Measurements from ENCODE around the gene PREP.

The PREP gene

GRCh38 chr6:105336986-105337385 is 65.9 kb downstream of the PREP start:
- DNase-seq = no peak

DNA sequence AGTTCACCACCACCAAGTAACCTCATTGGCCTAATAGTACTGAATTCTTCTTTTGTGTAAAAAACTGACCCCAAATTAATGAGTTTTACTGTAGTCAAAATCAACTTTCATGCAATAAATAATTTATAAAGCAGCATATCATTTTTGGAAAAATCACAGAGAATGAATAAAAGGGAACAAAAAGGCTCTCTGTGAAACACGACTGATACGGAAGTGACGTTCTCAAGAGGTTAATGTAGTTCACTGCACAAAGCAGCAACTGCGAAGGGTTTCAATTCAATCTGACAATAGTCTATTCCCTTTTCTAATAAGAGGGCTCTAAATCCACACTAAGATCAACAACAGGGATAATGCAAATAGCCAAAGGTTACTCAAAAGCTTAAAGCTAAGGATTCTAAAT is 70.3 kb downstream of the PREP start:
- DNase-seq = no peak

GRCh38 chr6:105331927-105332326 is 71.0 kb downstream of the PREP start:
- DNase-seq = no peak

DNA sequence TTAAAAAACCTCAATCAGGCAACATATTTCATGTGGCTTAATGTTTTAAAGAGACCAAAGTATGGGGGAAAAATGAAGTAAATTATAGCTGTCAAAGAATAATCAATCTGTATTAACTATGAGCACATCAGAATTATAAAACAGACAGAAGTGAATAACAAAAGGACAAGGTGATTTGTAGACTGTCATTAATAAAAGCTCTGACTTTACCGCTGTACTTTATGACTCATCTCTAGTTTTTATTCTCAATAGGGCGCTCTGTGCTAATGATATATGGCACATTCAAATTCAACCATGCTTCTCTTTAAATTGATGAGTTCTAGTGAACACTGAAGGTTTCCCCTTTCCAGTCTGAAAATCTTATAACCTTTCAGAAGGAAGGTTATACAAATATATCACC is 72.0 kb downstream of the PREP start:
- DNase-seq = no peak

- no peak for DNase-seq
Observed at GRCh38 chr6:105330364-105330763, 72.5 kb downstream of the PREP start.

DNA sequence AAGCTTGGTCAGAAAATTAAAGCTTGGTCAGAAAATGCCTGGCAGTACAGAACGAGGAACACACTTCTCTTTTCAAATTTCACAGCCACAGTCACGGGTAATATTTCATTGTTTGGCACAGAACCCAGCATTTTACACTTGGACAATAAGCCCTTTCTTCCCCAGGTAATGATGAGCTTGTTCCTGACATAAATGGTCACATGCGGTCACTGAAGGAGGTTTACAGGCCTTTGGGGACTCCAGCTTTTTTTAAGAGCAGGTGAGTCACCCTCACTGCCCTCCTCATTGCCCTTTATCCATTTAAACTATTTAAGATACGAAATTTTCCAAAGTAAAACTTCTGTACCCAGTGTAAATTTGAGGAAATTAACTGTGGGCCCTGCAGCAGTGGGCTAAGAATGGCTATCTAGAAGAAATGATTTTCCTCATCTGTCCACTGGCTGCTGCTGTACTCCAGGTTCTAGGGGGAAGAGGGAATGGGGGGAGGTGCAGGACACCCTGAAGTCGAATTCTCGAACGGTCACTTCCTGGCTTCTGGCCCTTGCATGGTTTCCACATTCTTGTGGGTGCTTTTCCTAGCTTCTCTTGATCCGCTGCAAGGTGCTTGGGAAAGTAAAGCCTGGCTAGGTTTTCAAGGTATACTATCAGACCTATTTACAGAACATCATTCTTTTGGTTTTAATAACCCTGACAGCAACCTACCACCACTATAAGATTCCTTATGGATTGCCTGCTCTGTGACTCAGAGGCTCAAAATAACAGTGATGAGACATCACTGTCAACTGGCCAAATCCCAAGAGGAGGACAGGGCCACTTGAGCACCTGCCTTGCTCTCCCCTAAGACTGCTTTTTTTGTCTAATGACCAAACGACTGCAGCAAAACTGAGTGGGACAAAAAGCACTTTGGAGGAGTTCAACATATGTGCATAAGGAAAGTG is 75.8 kb downstream of the PREP start:
- DNase-seq = no peak

DNA sequence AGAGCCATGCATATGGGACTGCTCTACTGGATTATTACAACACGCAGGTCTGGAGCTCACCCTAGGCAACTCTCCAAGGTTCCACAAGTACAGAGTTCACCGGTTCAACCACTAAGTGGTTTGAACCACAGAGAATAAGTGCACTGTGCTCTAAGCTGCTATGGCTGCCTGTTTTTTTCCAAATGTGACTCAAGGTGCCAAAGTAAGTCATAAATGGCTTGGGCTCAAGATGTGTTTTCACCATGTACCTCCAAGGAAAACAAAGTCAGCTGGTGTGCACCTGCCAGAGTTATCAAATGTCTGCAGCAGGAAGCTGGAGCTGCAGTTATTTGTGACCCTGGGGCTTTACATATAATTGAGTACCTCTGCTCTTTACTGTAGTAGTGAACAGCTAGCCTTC is 76.7 kb downstream of the PREP start:
- no peak for DNase-seq

- no peak for DNase-seq
Observed at GRCh38 chr6:105324386-105324950, 78.4 kb downstream of the PREP start.

- DNase-seq = no peak
Observed at GRCh38 chr6:105322499-105323225, 80.2 kb downstream of the PREP start.

- DNase-seq = no peak
Observed at GRCh38 chr6:105321728-105322127, 81.2 kb downstream of the PREP start.

DNA sequence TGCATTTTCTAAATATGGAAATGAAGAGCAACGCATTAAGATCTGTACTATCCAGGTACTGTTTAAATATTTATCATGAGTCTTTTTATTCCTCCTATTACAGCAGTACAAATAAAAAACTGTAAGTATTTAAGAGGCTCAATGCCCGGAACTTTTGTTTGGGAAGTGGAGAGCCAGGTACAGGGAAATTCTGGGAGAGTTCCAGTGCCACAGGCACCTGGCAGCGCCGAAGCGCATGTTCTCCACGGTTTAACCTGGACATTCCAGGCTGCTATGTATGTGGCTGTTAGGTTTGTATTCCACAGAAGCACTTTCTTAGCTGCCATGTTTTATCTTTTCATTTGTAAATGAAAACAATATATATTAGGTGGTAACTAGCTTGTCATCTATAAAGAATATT is 81.7 kb downstream of the PREP start:
- no peak for DNase-seq

- DNase-seq = no peak
Observed at GRCh38 chr6:105320765-105321164, 82.1 kb downstream of the PREP start.

DNA sequence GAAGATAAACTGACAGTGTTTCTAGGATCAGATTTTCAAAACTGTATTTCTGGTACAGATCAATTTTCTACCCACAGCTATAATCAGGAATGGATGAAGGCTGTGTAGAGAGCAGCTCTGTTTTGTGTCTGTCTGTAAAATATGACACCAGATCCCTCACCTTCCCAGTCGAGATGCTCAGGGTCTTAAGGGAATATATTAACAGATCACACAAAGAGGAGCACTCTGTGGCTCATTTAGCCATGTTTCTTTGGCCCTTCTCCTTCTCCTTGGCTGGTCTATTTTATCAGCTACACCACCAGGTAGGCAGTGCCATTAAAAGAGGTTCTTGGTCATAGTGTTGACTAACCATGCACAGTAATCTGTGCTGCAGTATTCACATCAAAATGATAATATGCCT is 82.6 kb downstream of the PREP start:
- no peak for DNase-seq

DNA sequence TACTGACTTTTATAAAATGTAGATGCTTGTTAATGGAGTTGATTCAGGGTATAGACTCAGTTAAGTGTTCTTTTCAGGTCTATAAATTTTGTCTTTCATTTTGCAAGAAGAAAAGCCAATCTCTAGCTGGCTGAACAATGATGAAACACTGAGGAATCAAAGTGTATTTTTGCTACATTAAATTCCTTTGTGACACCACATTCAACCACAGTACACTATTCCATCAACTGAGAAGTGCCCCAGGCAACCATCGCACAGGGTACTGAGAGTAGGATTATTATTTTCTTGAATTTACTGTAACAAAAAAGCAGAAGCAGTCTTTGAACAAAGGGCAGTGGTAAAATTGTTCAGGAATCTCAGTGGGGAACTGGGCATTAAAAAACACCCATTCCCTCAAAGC is 83.6 kb downstream of the PREP start:
- DNase-seq = no peak

DNA sequence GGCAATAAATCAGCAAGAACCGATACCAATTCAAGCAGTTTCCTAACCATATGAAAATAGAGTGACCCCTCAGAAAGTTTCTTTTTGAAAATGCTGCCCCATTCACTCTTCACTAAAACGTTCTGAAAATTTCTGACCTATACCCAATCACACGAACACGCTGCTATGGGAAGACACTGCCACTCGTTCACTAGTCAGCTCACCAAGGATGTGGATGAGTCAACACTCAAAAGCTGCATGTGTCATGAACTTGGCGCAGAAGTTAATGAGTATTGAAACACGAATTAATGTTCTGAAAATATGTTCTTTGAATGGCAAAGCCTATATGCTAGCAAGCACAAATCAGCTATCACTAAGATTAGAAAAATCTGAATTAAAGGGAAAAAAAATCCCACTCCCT is 84.2 kb downstream of the PREP start:
- DNase-seq = no peak

DNA sequence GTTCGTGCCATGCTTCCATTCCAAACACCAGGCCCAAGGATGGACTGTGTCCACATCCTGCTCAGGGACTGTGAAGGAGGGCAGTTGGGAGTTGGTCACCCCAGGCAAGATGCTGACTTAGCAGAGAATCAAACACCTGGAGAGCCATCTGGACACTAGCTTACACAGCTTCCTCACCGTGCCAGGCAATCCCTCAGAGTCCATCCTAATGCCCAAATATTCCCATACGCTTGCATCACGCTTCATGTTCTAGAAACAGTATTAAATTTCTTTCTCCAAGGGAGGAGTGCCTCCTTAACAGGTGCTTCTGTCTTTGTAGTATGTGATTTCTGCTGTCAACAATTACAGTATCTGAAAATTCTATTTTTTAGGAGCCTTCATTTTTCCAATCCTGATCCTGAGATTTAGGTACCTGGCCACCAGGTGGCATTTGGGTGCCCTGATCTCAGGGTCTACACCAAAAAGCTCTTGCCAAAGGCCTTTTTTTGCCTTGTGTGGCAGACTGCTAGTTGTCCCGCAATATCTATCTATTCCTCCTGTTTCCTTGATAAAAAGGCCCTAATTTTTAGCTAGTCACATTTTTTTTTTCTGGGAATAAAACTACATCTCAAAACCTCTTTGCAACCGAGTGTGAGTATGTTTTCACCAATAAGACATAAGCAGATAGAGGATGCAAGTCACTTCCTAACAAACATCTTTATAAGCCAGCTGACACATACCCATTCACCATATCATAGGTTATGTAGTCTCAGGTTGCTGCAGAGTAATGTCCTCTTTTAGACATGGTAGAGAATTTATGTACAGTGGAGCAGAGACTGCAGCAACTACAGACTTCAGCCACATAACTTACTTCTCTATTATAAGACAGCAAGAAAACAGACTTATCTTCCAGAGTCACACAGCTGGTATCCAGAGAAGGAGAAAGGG is 85.0 kb downstream of the PREP start:
- DNase-seq = no peak

- DNase-seq = no peak
Observed at GRCh38 chr6:105313211-105313610, 89.7 kb downstream of the PREP start.

DNA sequence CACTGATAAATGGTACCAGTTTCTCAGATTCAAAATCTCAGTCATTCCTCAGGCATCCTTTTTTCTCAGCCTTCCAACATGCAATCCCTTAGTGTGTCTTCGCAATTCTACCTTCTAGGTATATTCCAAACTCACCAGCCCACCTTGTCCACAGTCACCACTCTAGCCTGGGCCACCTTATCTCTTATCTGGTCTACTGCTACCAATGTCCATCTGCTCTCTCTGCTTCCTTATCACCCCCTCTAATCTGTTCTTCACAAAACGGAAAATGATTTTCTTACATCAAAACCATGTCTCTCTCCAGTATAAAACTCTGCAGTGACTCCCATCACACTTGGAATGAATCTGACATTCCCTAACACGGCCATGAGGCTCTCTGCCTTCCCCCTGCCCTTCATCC is 91.9 kb downstream of the PREP start:
- DNase-seq = no peak

DNA sequence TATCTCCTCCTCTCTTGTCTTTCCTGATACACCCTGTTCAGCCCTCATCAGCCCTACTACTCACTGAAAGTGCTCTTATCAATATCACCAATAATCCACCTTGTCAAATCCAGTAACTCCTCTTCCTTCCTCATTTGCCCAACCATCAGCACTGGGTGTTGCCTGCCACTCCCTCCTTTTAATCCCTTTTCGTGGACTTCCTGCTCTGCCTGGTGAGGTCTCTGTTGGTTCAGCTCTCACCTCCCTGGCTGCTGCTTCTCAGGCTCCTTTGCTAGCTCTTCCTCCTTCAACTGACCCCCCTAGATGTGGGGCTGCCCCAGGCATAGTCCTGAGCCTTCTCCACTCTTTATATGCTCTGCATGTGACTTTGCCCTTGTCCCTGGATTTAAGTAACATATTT is 92.5 kb downstream of the PREP start:
- DNase-seq = no peak

DNA sequence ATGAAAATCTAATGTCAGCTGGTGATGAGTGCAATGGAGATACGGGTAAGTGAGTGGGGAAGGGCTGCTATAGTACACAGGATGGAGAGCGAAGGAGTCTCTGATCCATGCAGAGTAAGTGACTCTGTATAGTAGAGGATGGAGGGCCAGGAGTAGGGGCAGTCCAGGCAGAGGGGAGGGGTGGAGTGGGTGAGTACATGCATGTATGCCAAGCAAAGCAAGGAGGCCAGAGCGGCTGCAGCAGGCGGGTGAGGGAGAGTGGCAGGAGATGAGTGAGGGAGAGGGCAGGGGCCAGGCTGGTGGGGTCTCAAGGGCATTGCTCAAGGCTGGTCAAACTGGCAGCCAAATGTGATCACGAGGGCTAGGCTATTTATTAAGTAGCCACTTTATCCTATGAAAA is 94.0 kb downstream of the PREP start:
- DNase-seq = no peak

- DNase-seq = no peak
Observed at GRCh38 chr6:105305521-105305920, 97.4 kb downstream of the PREP start.

DNA sequence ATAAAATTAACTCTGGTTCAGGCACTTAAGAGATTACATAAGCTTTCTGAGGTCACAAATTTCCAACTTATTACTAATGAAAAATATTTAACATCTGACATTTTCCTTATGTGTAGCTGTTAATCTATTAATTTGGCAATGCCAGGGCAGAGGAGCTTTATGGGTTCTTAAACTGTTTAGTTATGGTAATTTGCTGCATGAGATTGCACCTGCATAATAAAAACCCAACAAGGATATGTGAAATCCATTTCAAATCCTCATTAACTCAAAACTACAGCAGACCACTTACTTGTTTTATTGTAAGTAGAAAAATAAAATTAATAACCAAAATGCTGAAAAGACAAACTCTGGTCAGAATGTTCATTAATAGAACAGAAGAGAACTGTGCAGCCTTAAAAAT is 98.1 kb downstream of the PREP start:
- no peak for DNase-seq

GRCh38 chr6:105304366-105304765 is 98.5 kb downstream of the PREP start:
- no peak for DNase-seq

Measured in cerebellar nuclear complex (tissue), 1 donor.